GM23338 (cell line): ENCODE data around the gene GPR39.
A peak's percentile ranks its signal among the peaks of the same experiment; 100 is the strongest.

Experiments used
- CTCF ChIP-seq, 2 experiments: fragments of 200-600 bp in 1 of 2; sonication (generic) in 1 of 2; conservative IDR thresholded peaks; 2 replicates each; pipeline versions ENCODE4 v1.5.1 to v1.6.1; 2016 to 2017; ENCODE audit warnings: antibody characterized with exemption in 2 of 2, low read depth in 2 of 2, mild to moderate bottlenecking in 2 of 2, moderate library complexity in 1 of 2
- EZH2 ChIP-seq: fragments of 200-600 bp; sonication (generic); IDR thresholded peaks from one replicate; pipeline ENCODE4 v1.8.0; 2017; ENCODE audit warnings: antibody characterized with exemption, mild to moderate bottlenecking, low read depth; ENCODE audit not compliant: unreplicated experiment
- EZH2phosphoT487 ChIP-seq: fragments of 200-600 bp; sonication (generic); IDR thresholded peaks from one replicate; pipeline ENCODE4 v1.8.1; 2018; ENCODE audit warnings: antibody characterized with exemption; ENCODE audit not compliant: unreplicated experiment
- POLR2AphosphoS5 ChIP-seq: IDR thresholded peaks from 2 replicates; pipeline ENCODE4 v1.6.1; 2016; ENCODE audit warnings: antibody characterized with exemption, low read depth
- ZNF114 ChIP-seq: fragments of 250-450 bp; sonication (Bioruptor Pico); IDR thresholded peaks from 2 replicates; pipeline ENCODE4 v1.5.0; 2020; ENCODE audit warnings: mild to moderate bottlenecking, moderate library complexity

- peak; percentile 48 to 57 for TF ChIP-seq CTCF (conservative IDR thresholded peaks at IDR 0.05; ENCODE audit: low read depth in 2 of 2)
- no peak for TF ChIP-seq EZH2
- TF ChIP-seq POLR2AphosphoS5, result no peak
- no peak for TF ChIP-seq ZNF114 (CRISPR knock-in tag)
- TF ChIP-seq EZH2phosphoT487, result no peak
These were observed 234.8 kb downstream of the GPR39 start for GRCh38 chr2:132651115-132652045.
